Thymus (tissue), 11 donors: ENCODE measurements around the gene SEMA4B. TPM values are rescaled to one million over a fixed set of nuclear protein-coding genes. Genes with fewer than 3 reads are reported as not detected.

Experiments
- DNase-seq, 9 donors: peaks; one replicate each; pipeline ENCODE4 v3.0.0-alpha.2; 2013; ENCODE audit warnings: low spot score in 9 of 9, low read depth in 6 of 9, missing footprints in 1 of 9
- H3K27ac ChIP-seq, 2 donors: one replicate each; pipeline ENCODE4 v1.5.1; 2013; ENCODE audit warnings: control low read depth in 1 of 2, low read depth in 1 of 2, low read length in 1 of 2, mild to moderate bottlenecking in 1 of 2, moderate library complexity in 1 of 2
- H3K27me3 ChIP-seq, 2 donors: one replicate each; pipeline ENCODE4 v1.5.1; 2013; ENCODE audit warnings: low read length in 1 of 2; ENCODE audit not compliant: control insufficient read depth in 2 of 2, insufficient read depth in 1 of 2
- H3K36me3 ChIP-seq, 2 donors: one replicate each; pipeline ENCODE4 v1.5.1; 2013; ENCODE audit warnings: low read length in 1 of 2, mild to moderate bottlenecking in 1 of 2, moderate library complexity in 1 of 2; ENCODE audit not compliant: control insufficient read depth in 2 of 2, insufficient read depth in 2 of 2
- H3K4me1 ChIP-seq, 2 donors: one replicate each; pipeline ENCODE4 v1.5.1; 2013; ENCODE audit warnings: low read length in 2 of 2; ENCODE audit not compliant: control insufficient read depth in 2 of 2, insufficient read depth in 2 of 2
- H3K4me3 ChIP-seq, 2 donors: one replicate each; pipeline ENCODE4 v1.5.1; 2013; ENCODE audit warnings: low read length in 2 of 2, control low read depth in 1 of 2, mild to moderate bottlenecking in 1 of 2
- H3K9me3 ChIP-seq, 2 donors: one replicate each; pipeline ENCODE4 v1.5.1; 2013; ENCODE audit warnings: low read length in 1 of 2, mild to moderate bottlenecking in 1 of 2; ENCODE audit not compliant: control insufficient read depth in 2 of 2, insufficient read depth in 1 of 2
- WGBS: extraction: QIAGEN DNeasy Blood & Tissue Kit; methylation state at CpG from one replicate; pipeline ENCODE4 v1.1.7; 2013; 5-methylcytosine and 5-hydroxymethylcytosine counted together
- polyA plus RNA-seq: library from polyadenylated mRNA; stranded (reverse); fragments of 200-250 nt; gene quantifications from one replicate; pipeline ENCODE4 v1.2.3, GENCODE V29; 2013
- total RNA-seq: library from RNA; stranded (reverse); fragments of 120-200 nt; gene quantifications from one replicate; pipeline ENCODE4 v1.2.4, GENCODE V29; 2013
- donor health status: healthy.

The SEMA4B gene
- total and polyA plus RNA-seq, 2 donors: 6.5 to 32.8 TPM

DNA sequence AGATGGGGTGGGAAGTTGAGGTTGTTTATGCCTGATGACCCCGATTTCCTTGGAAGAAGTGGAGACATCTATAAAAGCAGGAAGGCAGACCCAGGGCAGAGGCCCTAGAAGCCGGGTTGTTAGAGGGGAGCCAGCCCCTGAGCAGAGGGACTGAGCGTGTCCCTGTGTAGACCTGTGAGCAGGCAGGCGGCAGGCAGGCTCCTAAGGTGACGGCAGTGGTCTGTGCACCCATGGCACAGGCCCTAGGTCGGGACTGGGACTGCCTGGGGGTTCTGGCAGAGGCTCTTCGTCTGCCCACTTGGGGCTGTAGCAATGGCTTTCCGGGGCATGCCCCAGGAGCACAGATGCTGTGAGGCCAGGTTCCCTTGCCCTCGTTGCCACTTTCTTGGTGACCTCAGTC lies 9.9 kb downstream of the SEMA4B start:
- H3K36me3 ChIP-seq: peaks cover 29% of the 10 kb centered on the region in 2 donors
- no peaks in the 10 kb centered on the region for H3K9me3 ChIP-seq
- WGBS: 96% methylated on average over 9 of the region's 9 CpGs
- no peak overlapping the region for H3K4me3 ChIP-seq
- H3K4me1 ChIP-seq: peaks cover 0 to 28% of the 10 kb centered on the region in 2 donors
- H3K27ac ChIP-seq: peak overlapping the region in 1 of 2 donors; percentile 62
- H3K27me3 ChIP-seq: no peaks in the 10 kb centered on the region
- no peak for DNase-seq

- peak overlapping the region; percentile 62 to 81 for H3K27ac ChIP-seq
- WGBS: 72% methylated on average over 13 of the region's 13 CpGs
- no peaks in the 10 kb centered on the region for H3K27me3 ChIP-seq
- H3K36me3 ChIP-seq: peaks cover 24 to 25% of the 10 kb centered on the region in 2 donors
- H3K9me3 ChIP-seq: no peaks in the 10 kb centered on the region
- no peak for DNase-seq
- peaks cover 0 to 28% of the 10 kb centered on the region in 2 donors for H3K4me1 ChIP-seq
- no peak overlapping the region for H3K4me3 ChIP-seq
Observed at GRCh38 chr15:90211440-90212143, 10.5 kb downstream of the SEMA4B start.

GRCh38 chr15:90212221-90213098 lies 11.3 kb downstream of the SEMA4B start:
- H3K4me3 ChIP-seq: no peak overlapping the region
- H3K36me3 ChIP-seq: peaks cover 20 to 21% of the 10 kb centered on the region in 2 donors
- no peaks in the 10 kb centered on the region for H3K27me3 ChIP-seq
- H3K4me1 ChIP-seq: peaks cover 0 to 32% of the 10 kb centered on the region in 2 donors
- H3K9me3 ChIP-seq: no peaks in the 10 kb centered on the region
- 90% methylated on average over 35 of the region's 35 CpGs for WGBS
- DNase-seq: no peak
- H3K27ac ChIP-seq: peak overlapping the region; percentile 62 to 69

DNA sequence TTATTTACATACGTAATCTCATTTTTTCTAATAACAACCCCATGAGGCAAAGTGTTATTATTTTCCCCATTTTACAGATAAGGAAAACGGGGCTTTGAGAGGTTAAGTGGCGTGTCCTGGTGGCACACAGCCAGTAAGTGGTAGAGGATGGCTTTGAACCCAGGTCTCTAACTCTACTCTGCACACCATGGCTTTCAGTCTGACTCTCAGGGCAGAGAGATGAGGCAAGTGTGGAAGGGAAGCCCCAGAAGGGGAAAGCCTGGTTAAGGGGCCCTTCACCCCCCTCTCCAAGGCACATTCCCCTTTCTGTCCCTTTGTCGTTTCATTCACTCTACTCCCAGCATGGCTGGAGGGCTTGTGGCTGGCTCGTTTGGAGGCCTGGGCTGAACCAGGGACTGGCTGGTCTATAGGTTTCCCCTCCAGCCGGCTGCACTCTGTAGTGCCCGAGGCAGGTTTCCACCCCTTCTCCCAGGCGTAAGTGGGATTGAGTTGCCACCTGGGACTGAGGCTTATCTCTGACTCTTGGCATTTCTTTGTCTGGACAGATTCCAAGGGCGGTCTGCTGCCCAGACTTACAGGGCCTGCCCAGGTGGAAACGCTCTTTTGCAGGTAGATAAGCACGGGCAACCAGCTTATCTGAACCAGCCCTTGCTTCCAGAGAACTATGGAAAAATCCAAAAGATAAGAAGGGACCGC lies 12.1 kb downstream of the SEMA4B start:
- WGBS: 88% methylated on average over 12 of the region's 12 CpGs
- peak overlapping the region; percentile 17 to 55 for H3K27ac ChIP-seq
- no peak overlapping the region for H3K4me3 ChIP-seq
- no peaks in the 10 kb centered on the region for H3K9me3 ChIP-seq
- peaks cover 24 to 27% of the 10 kb centered on the region in 2 donors for H3K36me3 ChIP-seq
- no peak for DNase-seq
- no peaks in the 10 kb centered on the region for H3K27me3 ChIP-seq
- peaks cover 0 to 39% of the 10 kb centered on the region in 2 donors for H3K4me1 ChIP-seq

DNA sequence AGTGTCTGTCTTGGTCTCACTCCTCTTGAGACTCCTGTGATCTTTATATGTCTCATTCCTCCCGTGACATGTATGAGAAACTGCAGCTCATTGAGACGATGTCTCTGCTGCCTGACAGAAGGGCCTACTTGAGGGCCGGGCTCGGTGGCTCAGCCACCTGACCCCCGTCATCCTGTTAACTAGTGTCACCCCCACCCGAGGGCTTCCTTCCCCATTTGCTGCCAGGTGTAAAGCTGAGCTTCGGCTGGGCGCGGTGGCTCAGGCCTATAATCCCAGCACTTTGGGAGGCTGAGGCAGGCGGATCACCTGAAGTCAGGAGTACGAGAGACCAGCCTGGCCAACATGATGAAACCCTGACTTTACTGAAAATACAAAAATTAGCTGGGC lies 12.7 kb downstream of the SEMA4B start:
- H3K27me3 ChIP-seq: no peaks in the 10 kb centered on the region
- H3K4me1 ChIP-seq: peaks cover 0 to 41% of the 10 kb centered on the region in 2 donors
- peaks cover 25 to 28% of the 10 kb centered on the region in 2 donors for H3K36me3 ChIP-seq
- H3K27ac ChIP-seq: no peak overlapping the region
- H3K9me3 ChIP-seq: no peaks in the 10 kb centered on the region
- no peak overlapping the region for H3K4me3 ChIP-seq
- 43% methylated on average over 11 of the region's 11 CpGs for WGBS
- no peak for DNase-seq

DNA sequence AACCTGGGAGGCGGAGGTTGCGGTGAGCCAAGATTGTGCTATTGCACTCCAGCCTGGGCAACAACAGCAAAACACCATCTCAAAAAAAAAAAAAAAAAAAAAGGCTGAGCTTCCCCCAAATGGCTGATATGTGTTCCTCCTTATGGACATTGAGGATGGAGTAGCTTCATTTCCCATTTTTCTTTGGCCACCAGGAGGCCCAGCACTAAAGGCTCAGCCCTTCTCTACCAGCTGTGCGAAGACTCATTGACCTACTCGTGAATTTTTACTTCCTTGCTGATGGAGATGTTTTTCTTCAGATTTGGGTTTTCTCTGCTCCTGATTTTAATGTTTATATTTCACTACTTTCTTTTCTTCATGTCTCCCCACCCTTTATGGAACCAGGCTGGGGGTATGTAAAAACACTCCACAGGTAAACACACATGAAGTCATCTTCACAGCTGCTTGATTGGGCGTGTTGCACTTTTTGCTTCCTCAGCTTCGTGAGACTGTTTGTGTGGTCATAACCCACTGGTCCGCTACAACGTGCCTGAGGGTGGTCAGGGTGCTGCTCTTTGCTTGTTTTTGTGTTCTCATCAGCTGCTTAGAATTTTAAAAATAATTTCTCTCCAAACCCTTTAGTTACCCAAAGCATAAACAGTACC lies 13.5 kb downstream of the SEMA4B start:
- H3K4me1 ChIP-seq: peaks cover 0 to 49% of the 10 kb centered on the region in 2 donors
- no peak for DNase-seq
- H3K9me3 ChIP-seq: no peaks in the 10 kb centered on the region
- H3K36me3 ChIP-seq: peaks cover 21 to 26% of the 10 kb centered on the region in 2 donors
- no peak overlapping the region for H3K4me3 ChIP-seq
- WGBS: 91% methylated on average over 8 of the region's 8 CpGs
- no peak overlapping the region for H3K27ac ChIP-seq
- H3K27me3 ChIP-seq: no peaks in the 10 kb centered on the region

DNA sequence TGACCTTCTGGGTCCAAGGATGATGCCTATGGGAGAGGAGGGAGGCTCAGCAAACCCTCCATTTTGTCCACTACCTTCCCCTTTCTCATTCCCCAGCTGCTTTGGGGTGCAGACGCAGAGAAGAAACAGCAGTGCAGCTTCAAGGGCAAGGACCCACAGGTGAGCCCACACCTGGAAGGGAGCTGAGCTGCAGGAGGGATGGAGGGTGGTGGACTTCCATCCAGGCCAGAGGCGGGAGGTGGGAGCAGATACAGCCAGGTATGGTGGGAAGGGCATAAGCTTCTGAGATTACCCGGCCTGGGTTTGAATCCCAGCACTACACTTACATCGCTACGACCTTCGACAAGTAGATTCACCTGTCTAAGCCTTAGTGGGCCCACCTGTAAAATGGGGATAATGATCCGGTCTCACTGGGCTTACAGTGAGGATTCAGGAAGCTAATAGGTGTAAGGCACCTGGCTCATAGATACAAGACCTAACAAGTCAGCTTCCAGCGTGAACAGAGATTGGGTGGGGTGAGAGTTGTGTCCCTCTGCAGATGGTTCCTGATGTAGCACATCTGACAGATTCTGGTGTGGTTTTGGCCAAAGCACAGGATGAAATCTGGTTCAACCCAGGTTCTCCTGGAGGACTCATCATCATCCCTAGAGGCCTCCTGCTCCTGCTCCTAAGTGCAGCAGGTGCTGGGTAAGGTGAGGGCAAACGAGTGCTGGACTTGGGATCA lies 16.7 kb downstream of the SEMA4B start:
- no peaks in the 10 kb centered on the region for H3K27me3 ChIP-seq
- 98% methylated on average over 9 of the region's 9 CpGs for WGBS
- no peak overlapping the region for H3K4me3 ChIP-seq
- H3K36me3 ChIP-seq: peaks cover 18 to 30% of the 10 kb centered on the region in 2 donors
- no peaks in the 10 kb centered on the region for H3K9me3 ChIP-seq
- H3K4me1 ChIP-seq: peaks cover 0 to 33% of the 10 kb centered on the region in 2 donors
- peak overlapping the region in 1 of 2 donors; percentile 26 for H3K27ac ChIP-seq
- no peak for DNase-seq

DNA sequence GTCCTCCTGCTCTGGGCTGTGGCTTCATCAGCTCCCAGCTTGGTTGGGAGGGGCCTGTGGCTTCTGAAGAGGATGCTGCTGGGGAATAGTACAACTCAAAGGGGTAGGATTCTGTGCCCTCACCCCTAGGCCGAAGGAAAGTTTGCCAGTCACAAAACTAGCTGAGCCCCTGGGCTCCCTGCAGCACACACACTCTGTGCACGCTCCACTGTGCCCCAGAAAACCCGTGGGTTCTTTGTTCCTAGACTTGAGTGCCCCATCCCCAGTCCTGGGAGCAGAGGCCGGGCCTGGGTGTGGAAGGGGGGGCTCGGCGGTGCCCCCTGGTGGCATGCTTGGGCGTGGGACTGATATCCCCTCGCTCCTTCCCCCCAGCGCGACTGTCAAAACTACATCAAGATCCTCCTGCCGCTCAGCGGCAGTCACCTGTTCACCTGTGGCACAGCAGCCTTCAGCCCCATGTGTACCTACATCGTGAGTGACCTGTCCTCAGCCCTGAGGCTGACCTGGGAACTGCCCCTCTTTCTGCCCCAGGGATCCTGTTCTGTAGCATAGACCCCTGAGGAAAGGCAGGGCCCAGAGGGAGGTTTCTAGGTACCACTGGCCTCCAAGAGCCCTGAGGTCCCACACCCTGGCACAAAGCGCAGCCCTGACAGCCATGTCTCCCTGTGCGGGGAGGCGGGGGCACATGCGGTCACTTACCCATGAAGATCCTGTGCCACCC lies 18.5 kb downstream of the SEMA4B start:
- 65% methylated on average over 17 of the region's 17 CpGs for WGBS
- no peak overlapping the region for H3K4me3 ChIP-seq
- no peaks in the 10 kb centered on the region for H3K9me3 ChIP-seq
- H3K36me3 ChIP-seq: peaks cover 34 to 43% of the 10 kb centered on the region in 2 donors
- peak in 4 of 9 donors; percentile 49 to 79 (median 68) for DNase-seq
- no peaks in the 10 kb centered on the region for H3K27me3 ChIP-seq
- H3K27ac ChIP-seq: no peak overlapping the region
- peaks cover 0 to 22% of the 10 kb centered on the region in 2 donors for H3K4me1 ChIP-seq
